ENCODE results near the gene ZDHHC14.

The ZDHHC14 gene

GRCh38 chr6:157625111-157625510 is 244.1 kb downstream of the ZDHHC14 start:
- Histone ChIP-seq H3K27me3 (replicated peaks; ENCODE audit: insufficient read depth, low read length) (no peaks in the 10 kb centered on the region), H3F3A (ENCODE audit: insufficient read depth, low read length) (no peaks in the 10 kb centered on the region), H3K79me2 (ENCODE audit: low read length) (no peaks in the 10 kb centered on the region), H3K4me3 (ENCODE audit: low read length) (no peak overlapping the region), H4K20me1 (ENCODE audit: insufficient read depth, low read length) (no peaks in the 10 kb centered on the region), H3K9me3 (replicated peaks; ENCODE audit: insufficient read depth, low read length) (no peaks in the 10 kb centered on the region), H3K4me2 (ENCODE audit: low read depth, low read length) (no peak overlapping the region), H3K4me1 (ENCODE audit: low read length) (no peaks in the 10 kb centered on the region), H3K36me3 (replicated peaks; ENCODE audit: insufficient read depth, low read length) (no peaks in the 10 kb centered on the region), H3K9me2 (replicated peaks; ENCODE audit: insufficient read depth, low read length) (no peaks in the 10 kb centered on the region), H2AFZ (ENCODE audit: low read length) (no peak overlapping the region), H3K27ac (ENCODE audit: low read length) (no peak overlapping the region), H3K9ac (ENCODE audit: low read length) (no peak overlapping the region)
- TF ChIP-seq CTCF (IDR thresholded peaks at IDR 0.05; ENCODE audit: low read length): no peak
- TF ChIP-seq EZH2phosphoT487 (IDR thresholded peaks at IDR 0.05; ENCODE audit: low read length): no peak
- no peak for TF ChIP-seq EZH2 (optimal IDR thresholded peaks at IDR 0.05; ENCODE audit: low read depth, low read length)
- DNase-seq: no peak

DNA sequence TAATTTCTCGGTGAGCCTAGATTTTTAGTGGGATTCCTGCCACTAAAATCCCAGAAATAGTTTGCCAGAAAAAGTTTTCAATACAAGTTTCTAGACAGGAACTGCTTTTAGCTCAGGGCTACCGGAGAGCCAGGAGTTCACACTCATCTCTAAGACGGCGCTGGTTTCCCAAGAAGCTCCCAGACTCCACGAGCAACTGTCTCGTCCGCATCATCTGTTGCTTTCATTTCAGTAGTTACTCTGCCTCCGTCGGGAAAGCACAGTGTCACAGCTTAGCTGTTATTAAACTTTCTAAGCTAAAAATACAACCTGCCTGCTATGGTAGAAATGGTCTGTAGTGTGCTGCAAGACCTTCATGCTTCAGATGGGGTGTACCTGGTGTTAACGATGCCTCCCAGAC is 244.8 kb downstream of the ZDHHC14 start:
- H3K4me3 ChIP-seq (ENCODE audit: low read length): no peak overlapping the region
- H3F3A ChIP-seq (ENCODE audit: insufficient read depth, low read length): no peaks in the 10 kb centered on the region
- no peaks in the 10 kb centered on the region for H4K20me1 ChIP-seq (ENCODE audit: insufficient read depth, low read length)
- H3K4me1 ChIP-seq (ENCODE audit: low read length): no peaks in the 10 kb centered on the region
- no peak overlapping the region for H3K27ac ChIP-seq (ENCODE audit: low read length)
- H3K9ac ChIP-seq (ENCODE audit: low read length): no peak overlapping the region
- TF ChIP-seq EZH2phosphoT487 (IDR thresholded peaks at IDR 0.05; ENCODE audit: low read length) (no peak), CTCF (IDR thresholded peaks at IDR 0.05; ENCODE audit: low read length) (no peak), EZH2 (optimal IDR thresholded peaks at IDR 0.05; ENCODE audit: low read depth, low read length) (no peak)
- no peaks in the 10 kb centered on the region for H3K9me2 ChIP-seq (replicated peaks; ENCODE audit: insufficient read depth, low read length)
- no peaks in the 10 kb centered on the region for H3K9me3 ChIP-seq (replicated peaks; ENCODE audit: insufficient read depth, low read length)
- H3K4me2 ChIP-seq (ENCODE audit: low read depth, low read length): no peak overlapping the region
- H2AFZ ChIP-seq (ENCODE audit: low read length): no peak overlapping the region
- H3K79me2 ChIP-seq (ENCODE audit: low read length): no peaks in the 10 kb centered on the region
- no peaks in the 10 kb centered on the region for H3K27me3 ChIP-seq (replicated peaks; ENCODE audit: insufficient read depth, low read length)
- no peak for DNase-seq
- no peaks in the 10 kb centered on the region for H3K36me3 ChIP-seq (replicated peaks; ENCODE audit: insufficient read depth, low read length)

DNA sequence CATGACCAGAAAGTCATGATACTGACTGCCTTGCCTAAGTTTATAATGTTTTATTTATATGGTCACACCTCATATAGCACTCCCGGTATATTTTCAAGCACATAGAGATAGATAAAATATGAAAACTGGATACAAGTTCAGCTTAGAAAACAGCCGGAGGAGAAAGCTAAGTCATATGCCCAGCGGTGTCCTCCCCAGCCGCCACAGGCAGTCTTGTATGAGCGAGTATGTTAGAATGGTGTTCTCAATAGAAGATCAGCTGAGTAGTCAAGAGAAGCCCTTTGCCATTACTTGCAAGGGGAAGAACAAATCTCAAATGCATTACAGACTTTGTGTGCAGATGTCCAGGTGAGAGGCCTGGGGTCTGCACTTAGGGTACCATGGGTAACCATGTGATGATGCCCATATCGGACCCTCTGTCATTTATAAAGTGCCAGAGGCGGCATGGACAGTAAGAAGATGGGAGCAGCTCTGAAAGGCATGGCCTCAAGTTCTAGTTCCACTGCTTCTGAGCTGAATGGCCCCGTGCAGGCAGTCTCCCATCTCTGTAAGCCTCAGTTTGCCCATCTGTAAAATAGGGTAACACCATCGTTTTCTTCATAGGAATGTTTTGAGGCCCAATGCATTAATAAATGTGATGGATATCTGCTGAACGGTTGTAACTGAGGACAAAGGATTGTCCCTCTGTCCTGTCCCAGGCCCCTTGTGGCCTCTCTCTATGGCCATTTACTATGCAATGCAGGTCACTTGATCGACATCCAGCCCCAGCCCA is 246.4 kb downstream of the ZDHHC14 start:
- TF ChIP-seq CTCF (IDR thresholded peaks at IDR 0.05; ENCODE audit: low read length): no peak
- no peak for TF ChIP-seq EZH2phosphoT487 (IDR thresholded peaks at IDR 0.05; ENCODE audit: low read length)
- TF ChIP-seq EZH2 (optimal IDR thresholded peaks at IDR 0.05; ENCODE audit: low read depth, low read length): no peak
- no peaks in the 10 kb centered on the region for H4K20me1 ChIP-seq (ENCODE audit: insufficient read depth, low read length)
- H3K9me2 ChIP-seq (replicated peaks; ENCODE audit: insufficient read depth, low read length): no peaks in the 10 kb centered on the region
- H3K27ac ChIP-seq (ENCODE audit: low read length): no peak overlapping the region
- H3K27me3 ChIP-seq (replicated peaks; ENCODE audit: insufficient read depth, low read length): no peaks in the 10 kb centered on the region
- no peaks in the 10 kb centered on the region for H3K36me3 ChIP-seq (replicated peaks; ENCODE audit: insufficient read depth, low read length)
- no peaks in the 10 kb centered on the region for H3K4me1 ChIP-seq (ENCODE audit: low read length)
- H3K4me3 ChIP-seq (ENCODE audit: low read length): no peak overlapping the region
- no peaks in the 10 kb centered on the region for H3F3A ChIP-seq (ENCODE audit: insufficient read depth, low read length)
- H3K9ac ChIP-seq (ENCODE audit: low read length): no peak overlapping the region
- H2AFZ ChIP-seq (ENCODE audit: low read length): no peak overlapping the region
- H3K79me2 ChIP-seq (ENCODE audit: low read length): no peaks in the 10 kb centered on the region
- H3K4me2 ChIP-seq (ENCODE audit: low read depth, low read length): no peak overlapping the region
- H3K9me3 ChIP-seq (replicated peaks; ENCODE audit: insufficient read depth, low read length): no peaks in the 10 kb centered on the region
- DNase-seq: no peak
